NCI-H1436 treated with DMSO at 0.1 percent for 48 hours (cell line): ENCODE results near the gene SH3PXD2B.
"Not testable (repeated sequence)": the region's sequence is repeated elsewhere in the genome, so short reads cannot be mapped to it uniquely, and the experiment has no call there.

Experiments
- DNase-seq: peaks from one replicate; lab custom pipeline; 2025; lab: John Stamatoyannopoulos, UW

The SH3PXD2B gene

DNA sequence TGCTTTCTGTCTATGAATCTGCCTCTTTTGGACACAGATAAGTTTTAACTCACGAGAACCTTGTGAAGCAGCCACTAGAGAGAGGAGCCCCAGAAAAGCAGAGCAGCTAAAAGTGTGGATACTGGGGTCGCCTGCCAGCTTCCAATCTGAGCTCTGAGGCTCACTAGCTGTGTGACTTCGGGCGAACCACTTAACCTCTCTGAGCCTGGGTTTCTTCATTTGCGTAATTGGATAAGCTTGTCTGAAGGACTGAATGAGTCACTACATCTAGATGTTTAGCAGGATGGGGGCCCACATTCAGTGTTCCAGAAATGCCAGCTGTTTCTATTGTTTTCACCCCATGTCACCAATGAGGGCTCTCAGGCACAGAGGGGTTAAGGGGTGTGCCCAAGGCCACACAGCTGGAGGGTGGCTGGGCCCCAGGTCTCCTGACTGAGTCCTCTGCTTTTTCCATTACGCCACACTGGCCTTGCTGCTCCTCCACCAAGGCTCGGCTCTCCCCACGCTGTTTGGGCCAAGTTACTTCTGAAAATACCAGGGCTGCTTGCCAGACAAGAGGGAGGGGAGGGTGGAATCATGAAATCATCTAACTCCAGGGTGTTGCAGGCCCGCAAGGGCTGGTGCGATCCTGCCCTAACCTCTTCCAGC lies 36.2 kb downstream of the SH3PXD2B start:
- no peak for DNase-seq

DNA sequence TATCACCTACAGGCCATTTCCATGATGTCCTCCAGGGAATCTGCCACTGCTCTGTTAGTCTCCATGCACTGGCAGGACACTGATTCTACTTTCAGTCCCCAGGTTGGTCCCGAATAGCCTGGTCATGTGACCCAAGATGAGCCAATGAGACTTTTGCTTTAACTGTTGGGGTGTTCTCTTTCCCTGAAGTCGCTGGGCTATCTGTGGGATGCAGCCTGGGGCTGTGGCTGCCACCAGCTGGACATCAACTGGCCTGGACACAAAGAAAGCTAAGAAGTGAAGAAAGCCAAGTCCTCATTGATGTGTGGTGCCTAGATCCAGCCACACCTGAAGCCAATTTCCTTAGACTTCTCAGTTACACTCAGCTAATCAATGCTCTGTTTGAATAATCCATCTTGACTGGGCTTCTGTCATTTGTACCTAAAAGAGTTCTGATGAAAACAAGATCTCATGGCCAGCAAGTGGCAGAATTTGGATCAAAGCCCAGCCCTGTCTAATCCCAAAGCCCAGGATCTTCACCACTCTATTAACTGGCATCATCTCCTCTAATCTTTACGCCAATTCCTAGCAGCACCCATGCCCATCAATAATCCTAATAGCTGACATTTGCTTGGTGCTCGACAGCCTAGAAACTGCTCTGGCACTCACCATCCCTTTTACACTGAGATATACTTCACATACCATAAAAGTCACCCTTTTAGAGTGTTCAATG lies 37.0 kb downstream of the SH3PXD2B start:
- no peak for DNase-seq

DNA sequence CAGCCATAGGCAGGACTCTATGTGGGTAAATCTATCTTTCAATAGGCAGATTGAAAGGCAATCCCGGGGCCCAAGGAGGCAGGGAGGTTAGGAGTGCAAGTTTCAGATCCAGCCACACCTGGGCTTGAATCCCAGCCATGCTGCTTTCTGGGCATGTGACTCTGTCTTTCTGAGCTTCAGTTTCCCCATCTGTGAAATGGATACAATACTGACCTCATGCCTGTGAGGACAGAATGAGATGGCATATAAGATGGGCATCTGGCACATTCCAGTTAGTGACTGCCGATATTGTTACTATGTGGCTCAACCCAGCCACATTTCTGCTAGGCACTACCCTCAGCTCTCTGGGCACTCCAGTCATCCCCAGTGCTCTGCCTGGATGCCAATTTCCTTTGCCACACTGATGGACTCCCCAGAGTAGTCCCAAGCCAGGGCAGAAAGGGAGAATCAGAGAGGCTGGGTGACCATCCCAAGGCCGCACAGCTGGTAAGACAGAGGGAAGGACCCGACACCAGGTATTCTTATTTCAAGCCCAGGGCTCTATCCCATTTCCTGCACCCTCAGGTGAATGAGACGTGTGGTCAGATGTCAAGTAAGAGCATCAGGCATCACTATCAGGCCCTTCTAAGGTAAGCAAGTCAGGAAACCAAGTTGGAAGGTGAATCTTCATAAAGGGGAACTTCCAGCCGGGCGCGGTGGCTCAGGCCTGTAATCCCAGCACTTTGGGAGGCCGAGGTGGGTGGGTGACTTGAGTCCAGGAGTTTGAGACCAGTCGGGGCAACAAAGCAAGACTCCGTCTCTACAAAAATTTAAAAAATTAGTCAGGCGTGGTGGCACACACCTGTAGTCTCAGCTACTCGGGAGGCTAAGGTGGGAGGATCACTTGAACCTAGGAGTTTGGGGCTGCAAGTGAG lies 38.7 kb downstream of the SH3PXD2B start:
- DNase-seq, result no peak

DNA sequence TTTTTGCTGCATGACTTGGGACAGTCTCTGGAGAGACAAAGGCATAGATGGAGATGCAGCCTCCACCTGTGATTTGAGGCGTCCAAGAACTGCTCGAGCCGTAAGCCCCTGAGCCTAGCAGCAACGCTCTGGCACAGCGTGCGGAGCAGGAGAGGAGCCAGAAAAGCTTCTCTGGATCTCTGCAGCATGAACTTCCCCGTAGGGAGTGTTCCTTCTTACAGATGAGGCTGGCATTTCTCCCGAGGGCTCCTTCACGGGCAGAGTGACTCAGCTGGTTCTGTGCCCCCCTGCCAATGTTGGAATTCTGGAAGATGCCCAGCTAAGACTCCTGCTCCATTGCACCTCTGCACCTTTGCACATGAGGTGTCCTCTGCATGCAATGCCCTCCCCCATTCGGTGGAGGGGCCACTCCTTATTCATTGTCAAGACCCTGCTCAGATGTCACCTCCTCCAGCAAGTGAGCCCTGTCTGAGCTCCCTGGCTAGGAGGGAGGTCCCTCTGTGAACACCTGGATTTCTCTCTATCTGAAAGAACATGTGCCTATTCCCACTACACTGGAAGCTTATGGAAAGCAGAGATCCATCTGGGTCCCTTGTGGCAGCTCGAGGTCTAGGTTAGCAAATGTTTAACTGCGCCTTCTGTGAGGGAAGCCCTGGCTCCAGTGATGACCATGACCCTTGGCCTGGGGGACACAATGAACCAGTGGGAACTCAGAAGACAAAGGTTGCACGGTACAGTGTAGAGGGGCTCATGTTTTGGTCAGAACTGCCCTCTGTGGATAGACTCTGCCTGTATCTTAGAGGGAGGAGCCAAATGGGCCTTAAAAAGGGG lies 39.6 kb downstream of the SH3PXD2B start:
- DNase-seq, result no peak

DNA sequence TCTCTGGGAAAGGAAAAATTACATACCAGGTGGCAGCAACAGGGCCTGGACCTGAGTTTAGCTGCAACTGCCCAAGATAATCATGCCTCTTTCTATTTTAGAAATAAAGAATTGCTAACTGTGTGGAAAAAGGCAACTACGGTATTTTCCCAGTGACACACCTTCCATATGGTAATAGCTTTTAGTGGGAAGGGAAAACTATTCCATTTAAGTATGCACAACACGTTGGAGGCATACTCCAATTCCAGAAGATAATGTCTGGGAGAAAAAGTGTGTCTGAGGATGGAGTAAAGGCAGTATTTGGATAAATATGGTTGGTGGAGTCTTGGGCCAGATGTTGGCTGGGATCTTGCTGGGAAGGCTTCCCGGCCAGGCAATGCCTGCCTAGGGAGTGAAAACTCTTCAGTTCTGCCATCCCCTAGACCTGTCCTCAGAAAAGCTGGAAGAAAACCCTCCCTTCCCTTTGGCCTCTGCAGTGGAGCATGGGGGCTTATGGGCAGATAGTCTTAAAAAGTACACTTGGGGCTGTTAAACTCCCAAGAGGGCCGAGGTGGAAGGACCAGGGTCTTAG lies 40.6 kb downstream of the SH3PXD2B start:
- DNase-seq, result no peak

DNA sequence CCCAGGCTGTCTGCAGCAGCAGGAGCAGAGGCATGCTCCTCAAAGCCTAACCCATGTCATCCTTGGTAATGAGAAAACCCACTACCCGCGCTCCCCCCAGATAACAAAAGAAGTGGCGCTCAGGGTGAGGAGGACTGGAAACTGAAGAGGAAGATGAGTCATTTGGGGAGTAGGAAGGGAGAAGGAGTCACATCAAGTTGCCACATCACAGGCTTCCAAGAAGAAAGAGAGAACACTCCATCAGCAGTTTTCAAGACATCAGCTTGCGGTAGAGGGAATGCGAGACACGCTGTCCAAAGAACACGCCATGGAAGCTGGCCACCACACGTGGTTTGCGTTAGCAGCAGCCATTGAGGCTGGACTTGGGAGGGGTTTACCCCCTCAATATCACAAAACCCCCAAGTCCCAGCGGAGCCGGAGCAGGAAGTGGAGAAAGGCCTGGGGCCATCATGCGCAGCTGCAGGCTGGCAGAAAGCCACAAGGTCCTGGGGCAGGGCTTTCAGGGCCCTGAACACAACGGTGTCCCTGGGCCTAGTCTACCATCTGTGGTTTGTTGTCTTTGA lies 41.5 kb downstream of the SH3PXD2B start:
- DNase-seq, result no peak

DNA sequence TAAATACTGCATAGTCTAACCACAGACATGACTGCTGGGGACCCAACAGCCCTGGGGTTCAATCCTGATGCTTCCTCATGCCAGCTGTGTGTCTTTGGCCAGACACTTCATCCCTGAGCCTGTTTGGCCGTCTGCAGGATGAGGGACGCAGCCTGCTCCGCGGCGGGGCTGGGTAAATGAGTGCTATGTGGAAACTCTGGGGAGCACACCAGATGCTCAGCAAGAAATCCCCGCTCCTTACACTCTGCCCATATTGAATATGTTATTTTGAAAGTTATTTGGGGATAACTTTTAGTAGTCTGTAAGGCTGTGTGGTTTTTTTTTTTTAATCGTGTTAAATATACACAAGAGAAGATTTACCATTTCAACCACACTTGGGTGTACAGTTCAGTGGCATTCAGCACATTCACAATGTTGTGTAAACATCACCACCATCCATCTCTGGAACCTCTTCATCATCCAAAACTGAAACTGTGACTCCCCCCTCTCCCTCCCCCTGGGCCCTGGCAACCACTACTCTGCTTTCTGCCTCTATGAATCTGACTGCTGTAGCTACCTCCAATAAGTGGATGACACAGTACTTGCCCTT lies 42.7 kb downstream of the SH3PXD2B start:
- DNase-seq, result no peak

DNA sequence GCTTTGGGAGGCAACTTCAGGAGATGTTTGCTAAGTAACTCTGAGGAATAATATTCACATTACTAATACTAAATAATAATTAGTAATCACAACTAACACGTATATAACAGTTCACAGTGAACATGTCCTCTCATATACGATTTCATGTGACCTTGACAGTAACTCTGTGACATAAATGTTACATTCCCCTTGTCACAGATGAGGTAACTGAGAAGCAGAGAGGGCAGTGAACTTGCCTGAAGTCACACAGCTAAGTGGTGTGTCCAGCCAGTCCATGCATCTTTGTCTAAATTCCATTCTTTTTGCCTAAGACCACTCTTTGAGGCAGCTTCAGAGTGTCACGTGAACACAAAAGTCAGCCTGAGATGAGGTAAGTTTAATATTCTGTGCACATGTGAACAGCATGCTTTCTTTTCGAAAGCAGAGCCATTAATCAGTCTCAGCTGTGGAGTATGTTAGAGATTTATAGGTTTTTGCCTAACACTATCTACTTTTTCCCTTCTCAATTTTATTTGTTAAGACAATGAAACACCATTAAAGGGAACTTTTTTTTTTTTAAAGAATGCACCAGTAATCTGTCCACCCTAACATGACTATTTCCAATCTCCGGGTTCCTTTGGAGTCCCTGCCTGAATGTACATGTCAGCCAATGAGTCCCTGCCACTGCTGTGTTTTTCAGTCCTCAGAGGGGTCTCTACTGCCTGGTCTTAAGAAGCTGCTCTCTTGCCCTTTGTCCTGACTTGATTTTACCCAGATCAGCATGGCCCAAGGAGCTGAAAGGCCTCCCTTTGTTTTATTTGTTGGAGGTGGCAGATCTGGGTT lies 43.5 kb downstream of the SH3PXD2B start:
- DNase-seq, result no peak

DNA sequence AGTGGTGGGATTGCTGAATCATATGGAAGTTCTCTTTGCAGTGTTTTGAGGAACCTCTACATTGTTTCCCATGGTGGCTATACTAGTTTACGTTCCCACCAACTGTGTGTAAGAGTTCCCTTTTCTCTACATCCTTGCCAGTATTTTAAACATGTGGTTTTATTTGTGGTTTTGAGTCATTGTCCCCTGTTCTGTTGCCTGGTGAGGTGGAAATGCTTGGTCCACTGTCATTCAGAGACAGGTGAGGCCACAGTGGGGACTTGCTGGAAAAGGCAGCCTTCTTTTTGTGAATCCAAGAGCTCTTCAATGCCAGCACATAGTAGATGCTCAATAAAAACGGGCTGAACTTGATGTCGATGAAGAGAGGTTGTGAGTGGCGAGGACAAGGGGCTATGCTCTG lies 44.2 kb downstream of the SH3PXD2B start:
- DNase-seq, result no peak

DNA sequence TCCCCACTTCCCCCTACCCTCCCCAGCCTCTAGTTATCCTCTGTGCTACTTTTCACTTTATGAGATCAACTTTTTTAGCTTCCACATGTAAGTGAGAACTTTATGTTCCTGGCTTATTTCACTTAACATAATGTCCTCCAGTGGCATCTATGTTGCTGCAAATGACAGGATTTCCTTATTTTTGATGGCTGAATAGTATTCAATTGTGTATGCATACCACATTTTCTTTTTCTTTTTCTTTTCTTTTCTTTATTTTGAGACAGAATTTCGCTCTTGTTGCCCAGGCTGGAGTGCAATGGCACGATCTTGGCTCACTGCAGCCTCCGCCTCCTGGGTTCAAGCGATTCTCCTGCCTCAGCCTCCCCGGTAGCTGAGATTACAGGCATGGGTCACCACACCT lies 44.8 kb downstream of the SH3PXD2B start:
- DNase-seq, result not testable (repeated sequence)

DNA sequence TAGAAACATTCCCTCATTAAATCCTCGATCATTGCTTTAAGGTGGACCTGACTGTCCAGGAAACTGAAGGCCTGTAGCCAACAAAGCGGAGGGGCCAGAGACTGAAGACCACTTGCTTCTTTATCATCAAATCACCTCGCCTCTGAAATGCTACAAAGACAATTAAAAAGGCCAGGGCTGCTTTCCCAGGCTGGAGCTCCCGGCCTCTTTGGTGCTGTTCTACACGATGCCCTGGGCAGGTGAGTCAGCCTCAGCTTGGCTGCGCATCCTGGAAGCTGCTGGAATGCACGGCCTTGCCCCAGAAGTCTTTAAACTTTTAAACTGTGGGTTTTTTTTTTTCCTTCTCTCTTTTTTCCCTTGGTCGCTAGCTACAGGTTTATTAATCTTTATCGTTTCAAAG lies 46.5 kb downstream of the SH3PXD2B start:
- no peak for DNase-seq

DNA sequence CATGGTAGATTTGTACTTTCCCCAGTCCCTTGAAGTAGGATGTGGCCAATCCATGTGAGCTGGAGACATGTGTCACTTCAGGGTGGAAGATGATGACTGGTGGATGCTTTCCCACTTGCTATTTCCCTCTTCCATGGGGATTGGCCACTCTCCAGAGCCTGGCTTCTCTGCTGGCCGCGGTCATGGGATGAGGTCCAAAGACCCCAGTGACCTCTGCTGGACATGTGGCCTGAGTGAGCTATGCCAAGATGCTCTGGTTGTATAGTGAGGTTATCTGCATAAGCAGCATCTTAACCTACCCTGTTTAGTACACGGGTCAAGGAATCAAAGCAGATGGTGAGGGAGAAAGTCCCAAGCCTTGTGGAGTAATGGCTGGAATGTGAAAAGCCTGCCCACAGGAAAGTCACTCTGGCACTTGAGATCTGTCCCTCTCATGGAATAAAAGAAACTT lies 47.1 kb downstream of the SH3PXD2B start:
- no peak for DNase-seq

DNA sequence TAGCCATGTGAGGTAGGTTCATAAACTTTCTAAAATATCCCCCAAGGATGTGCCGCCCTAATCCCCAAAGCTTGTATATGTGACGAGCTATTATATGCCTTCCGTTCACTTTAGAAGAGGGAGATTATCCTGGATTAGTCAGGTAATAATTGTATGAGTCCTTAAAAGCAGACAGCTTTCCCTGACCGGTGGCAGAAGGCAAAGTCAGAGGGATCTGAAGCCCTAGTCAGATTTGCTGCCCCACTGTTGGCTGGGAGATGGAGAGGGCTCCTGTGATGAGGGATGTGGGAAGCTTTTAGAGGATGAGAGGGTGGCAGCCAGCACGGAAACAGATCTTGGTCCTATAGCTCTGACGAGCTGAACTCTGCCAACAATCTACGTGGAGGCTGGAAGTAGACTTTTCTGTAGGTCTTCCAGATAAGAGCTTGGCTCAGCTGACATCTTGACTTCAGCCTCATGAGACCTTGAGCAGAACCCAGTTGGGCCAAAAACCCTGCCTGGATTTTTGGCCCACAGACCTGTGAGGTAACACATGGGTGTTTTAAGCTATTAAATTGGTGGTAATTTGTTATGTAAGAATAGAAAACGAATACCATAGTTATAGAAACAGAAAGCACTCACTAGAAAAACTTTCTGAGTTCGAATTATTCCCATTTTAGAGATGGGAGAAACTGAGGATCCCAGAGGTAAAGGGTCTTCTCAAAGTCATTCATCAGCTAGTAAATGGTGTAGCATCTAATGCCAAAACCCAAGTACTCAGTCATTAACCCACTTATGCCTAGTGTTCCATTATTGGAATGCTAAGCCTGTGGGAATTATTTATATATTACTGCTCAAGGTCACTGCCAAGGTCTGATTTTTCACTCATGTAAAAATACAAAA lies 48.9 kb downstream of the SH3PXD2B start:
- DNase-seq, result no peak

DNA sequence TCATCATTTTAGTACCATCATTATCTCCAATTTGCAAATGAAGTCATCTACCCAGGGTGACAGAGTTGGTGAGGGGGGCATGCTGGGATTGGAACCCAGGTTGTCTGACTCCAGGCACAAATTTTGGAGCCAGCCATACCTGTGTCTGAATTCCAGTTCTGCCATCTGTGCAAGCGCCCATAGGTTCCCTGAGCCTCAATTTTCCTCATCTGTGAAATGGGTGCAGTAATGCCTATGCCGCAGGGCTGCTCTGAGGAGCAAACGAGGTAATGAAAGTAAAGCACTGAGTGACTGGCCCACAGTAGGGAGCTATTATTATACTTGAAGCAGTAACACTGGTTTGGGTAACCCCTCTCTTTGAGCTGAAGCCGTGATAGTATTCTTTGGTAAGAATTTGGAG lies 49.6 kb downstream of the SH3PXD2B start:
- no peak for DNase-seq

DNA sequence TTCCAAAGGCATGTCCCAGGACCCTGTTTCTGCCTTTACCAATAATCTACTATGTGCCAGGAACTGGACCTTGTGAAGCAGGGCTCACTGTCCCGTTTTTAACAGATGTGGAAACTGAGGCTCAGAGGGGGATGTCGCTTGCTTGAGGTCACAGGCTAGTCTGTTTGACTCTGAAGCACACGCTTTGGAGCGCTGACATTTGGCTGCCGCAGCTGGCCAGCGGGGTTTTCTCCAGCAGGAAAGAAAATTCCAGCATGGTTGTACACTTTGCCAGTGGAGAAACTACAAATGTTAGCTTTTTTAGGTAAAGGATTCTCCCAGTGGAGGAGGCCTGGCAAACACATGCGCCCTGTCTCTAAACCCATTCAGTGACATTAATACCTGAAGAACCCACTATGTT lies 50.5 kb downstream of the SH3PXD2B start:
- DNase-seq, result no peak

DNA sequence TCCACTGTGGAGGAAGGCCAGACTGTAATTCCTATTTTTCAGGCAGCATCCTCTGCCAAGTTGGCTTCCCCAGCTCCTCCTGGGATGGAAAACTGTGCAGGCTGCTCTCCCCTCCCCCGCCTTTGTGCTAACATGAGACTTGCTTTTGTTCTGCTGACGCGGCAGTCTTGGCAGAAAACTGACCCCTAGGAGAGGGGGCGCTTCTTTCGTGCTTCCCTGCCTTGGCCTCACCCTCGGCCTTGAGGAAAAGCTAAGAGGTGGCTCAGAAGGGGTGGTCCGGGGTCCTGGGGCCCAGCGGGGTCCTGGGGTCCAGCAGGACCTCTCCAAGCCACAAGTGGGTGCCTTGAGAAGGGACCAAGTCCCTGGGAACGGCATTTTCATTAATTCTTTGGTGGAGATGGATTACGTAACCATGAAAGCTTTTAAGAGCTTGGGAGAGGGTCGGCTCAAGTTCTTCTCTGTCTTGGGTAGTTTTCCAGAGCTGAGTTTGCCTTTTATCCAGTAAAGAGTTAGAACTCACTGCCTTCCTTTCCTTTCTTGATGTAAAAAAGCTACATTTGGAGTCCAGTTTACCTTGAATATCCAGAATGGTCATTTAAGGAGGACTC lies 51.0 kb downstream of the SH3PXD2B start:
- DNase-seq, result no peak

DNA sequence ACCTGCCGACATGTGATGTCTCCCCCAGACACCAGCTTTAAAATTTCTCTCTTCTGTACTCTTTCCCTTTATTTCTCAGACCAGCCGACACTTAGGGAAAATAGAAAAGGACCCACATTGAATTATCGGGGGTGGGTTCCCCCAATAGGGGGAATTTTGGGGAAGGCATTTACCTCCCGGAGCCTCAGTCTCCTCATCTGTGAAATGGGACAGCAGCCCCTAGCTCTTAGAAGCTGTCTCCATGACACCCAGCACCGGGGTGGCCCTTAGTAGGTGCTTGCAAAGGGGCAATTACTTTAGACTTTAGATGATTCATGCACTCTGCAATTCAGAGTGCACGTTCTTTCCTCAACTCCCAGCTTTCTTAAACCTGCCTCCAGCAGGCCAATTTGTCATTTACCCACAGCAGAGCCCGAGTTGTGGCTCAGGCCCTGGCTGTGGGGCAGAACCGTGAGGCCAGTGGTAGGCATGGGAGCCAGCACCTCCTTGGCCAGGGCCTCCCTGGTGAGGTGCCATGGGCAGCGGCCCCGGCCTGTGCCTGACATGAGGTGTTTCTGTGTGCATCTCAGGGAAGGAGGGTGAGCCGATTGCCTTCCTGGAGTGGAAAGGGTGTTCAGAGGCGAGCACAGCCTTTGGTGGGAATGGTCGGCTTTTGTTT lies 51.7 kb downstream of the SH3PXD2B start:
- DNase-seq, result no peak

DNA sequence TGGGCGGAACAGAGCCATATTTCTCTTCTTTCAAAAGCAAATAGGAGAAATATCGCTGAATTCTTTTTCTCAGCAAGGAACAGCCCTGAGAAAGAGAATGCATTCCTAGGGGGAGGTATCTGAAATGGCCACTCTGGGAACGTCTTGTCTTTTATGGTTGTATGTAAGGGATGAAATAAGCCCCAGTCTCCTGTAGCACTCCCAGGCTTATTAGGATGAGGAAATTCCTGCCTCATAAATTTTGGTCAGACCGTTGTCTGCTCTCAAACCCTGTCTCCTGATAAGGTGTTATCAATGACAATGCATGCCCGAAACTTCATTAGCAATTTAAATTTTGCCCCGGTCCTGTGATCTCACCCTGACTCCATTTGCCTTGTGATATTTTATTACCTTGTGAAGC lies 52.3 kb downstream of the SH3PXD2B start:
- not testable (repeated sequence) for DNase-seq
